CD14-positive monocyte (primary cell): ENCODE data around the gene TRIM47. TPM values are rescaled to one million over a fixed set of nuclear protein-coding genes. Genes with fewer than 3 reads are reported as not detected.
"Not testable (repeated sequence)": the region's sequence is repeated elsewhere in the genome, so short reads cannot be mapped to it uniquely, and the experiment has no call there.

Experiments used
- DNase-seq, 3 donors: peaks; one replicate each; pipeline ENCODE4 v3.0.0-alpha.2; 2011 to 2022
- H2AFZ ChIP-seq: 2 replicates; pipeline ENCODE4 v1.6.0; 2012; ENCODE audit warnings: mild to moderate bottlenecking, low read depth, low read length, inconsistent platforms; ENCODE audit not compliant: insufficient read depth, poor library complexity, severe bottlenecking
- H3K27ac ChIP-seq, 2 donors: 1 replicate in 1 of 2; 2 replicates in 1 of 2; pipeline ENCODE4 v1.5.1; 2012 to 2013; ENCODE audit warnings: low read length in 2 of 2, control low read depth in 1 of 2, inconsistent platforms in 1 of 2, low read depth in 1 of 2, mild to moderate bottlenecking in 1 of 2
- H3K27me3 ChIP-seq, 2 donors: one replicate each; pipeline versions ENCODE4 v1.6.0 to v1.6.1; 2011 to 2013; ENCODE audit warnings: low read length in 2 of 2; ENCODE audit not compliant: control insufficient read depth in 2 of 2, insufficient read depth in 2 of 2
- H3K36me3 ChIP-seq, 2 donors: replicated peaks in 1 of 2; 1 replicate in 1 of 2; 2 replicates in 1 of 2; pipeline versions ENCODE4 v1.5.1 to v1.6.1; 2012 to 2013; ENCODE audit warnings: low read length in 2 of 2, control low read depth in 1 of 2, inconsistent platforms in 1 of 2, mild to moderate bottlenecking in 1 of 2; ENCODE audit not compliant: insufficient read depth in 2 of 2, control insufficient read depth in 1 of 2
- H3K4me1 ChIP-seq, 2 donors: 1 replicate in 1 of 2; 2 replicates in 1 of 2; pipeline versions ENCODE4 v1.5.1 to v1.6.1; 2012 to 2013; ENCODE audit warnings: low read length in 2 of 2, control low read depth in 1 of 2, inconsistent platforms in 1 of 2, mild to moderate bottlenecking in 1 of 2, moderate library complexity in 1 of 2; ENCODE audit not compliant: insufficient read depth in 2 of 2, control insufficient read depth in 1 of 2
- H3K4me2 ChIP-seq: replicated peaks from 2 replicates; pipeline ENCODE3; 2012; ENCODE audit warnings: low read length, moderate library complexity, mild to moderate bottlenecking; ENCODE audit not compliant: poor library complexity, severe bottlenecking; ENCODE audit errors: extremely low read depth
- H3K4me3 ChIP-seq, 3 experiments: fragments of 200-600 bp in 1 of 3; sonication (generic) in 1 of 3; replicated peaks in 1 of 3; 1 replicate in 2 of 3; 2 replicates in 1 of 3; pipeline ENCODE4 v1.5.1; 2011 to 2013; ENCODE audit warnings: low read length in 3 of 3, mild to moderate bottlenecking in 3 of 3, control low read depth in 2 of 3, low read depth in 2 of 3, inconsistent platforms in 1 of 3, moderate library complexity in 1 of 3
- H3K79me2 ChIP-seq: 2 replicates; pipeline ENCODE4 v1.6.0; 2012; ENCODE audit warnings: mild to moderate bottlenecking, control low read depth, inconsistent platforms, low read length, moderate library complexity; ENCODE audit not compliant: insufficient read depth
- H3K9ac ChIP-seq: 2 replicates; pipeline ENCODE4 v1.6.0; 2017; ENCODE audit warnings: low read length, mild to moderate bottlenecking; ENCODE audit not compliant: insufficient read depth, poor library complexity, severe bottlenecking
- H3K9me3 ChIP-seq, 2 donors: replicated peaks in 1 of 2; 1 replicate in 1 of 2; 2 replicates in 1 of 2; pipeline versions ENCODE4 v1.5.1 to v1.6.1; 2012 to 2013; ENCODE audit warnings: low read length in 2 of 2, control low read depth in 1 of 2; ENCODE audit not compliant: control insufficient read depth in 1 of 2, insufficient read depth in 1 of 2
- H4K20me1 ChIP-seq: 2 replicates; pipeline ENCODE4 v1.6.0; 2012; ENCODE audit warnings: mild to moderate bottlenecking, low read length, control low read depth, moderate library complexity; ENCODE audit not compliant: insufficient read depth
- H3K27ac Mint-ChIP-seq, 7 donors: one replicate each; pipeline ENCODE4 v1.8.0; 2020; ENCODE audit warnings: mild to moderate bottlenecking in 7 of 7, mixed read lengths in 7 of 7, moderate library complexity in 6 of 7, inconsistent platforms in 2 of 7
- H3K27me3 Mint-ChIP-seq, 3 donors: one replicate each; pipeline ENCODE4 v1.8.0; 2021 to 2022; ENCODE audit warnings: low read depth in 3 of 3, mild to moderate bottlenecking in 3 of 3, mixed read lengths in 3 of 3, moderate library complexity in 3 of 3, inconsistent platforms in 1 of 3
- H3K36me3 Mint-ChIP-seq, 2 donors: one replicate each; pipeline ENCODE4 v1.8.0; 2020; ENCODE audit warnings: mixed read lengths in 2 of 2, inconsistent platforms in 1 of 2, mild to moderate bottlenecking in 1 of 2
- H3K4me1 Mint-ChIP-seq: one replicate; pipeline ENCODE4 v1.8.0; 2020; ENCODE audit warnings: mild to moderate bottlenecking, mixed read lengths
- H3K4me3 Mint-ChIP-seq, 2 donors: one replicate each; pipeline ENCODE4 v1.8.0; 2020; ENCODE audit warnings: mild to moderate bottlenecking in 2 of 2, mixed read lengths in 2 of 2, moderate library complexity in 1 of 2
- H3K9me3 Mint-ChIP-seq, 7 donors: one replicate each; pipeline ENCODE4 v1.8.0; 2020 to 2022; ENCODE audit warnings: mixed read lengths in 7 of 7, mild to moderate bottlenecking in 6 of 7, moderate library complexity in 6 of 7, inconsistent platforms in 2 of 7
- CTCF ChIP-seq: fragments of 200-600 bp; IDR thresholded peaks from one replicate; pipeline ENCODE4 v1.8.0; 2022; ENCODE audit warnings: antibody characterized with exemption, mild to moderate bottlenecking
- WGBS: methylation state at CpG from one replicate; pipeline ENCODE4 v1.1.5; 2013; ENCODE audit warnings: missing lambda C conversion rate; ENCODE audit not compliant: insufficient coverage; 5-methylcytosine and 5-hydroxymethylcytosine counted together
- intact Hi-C, 2 donors: fragments of 100-400 bp; cut with micrococcal nuclease; formaldehyde crosslinking; loops; one replicate each; pipeline versions ENCODE4 v1.15.0 to v1.15.1; 2023
- polyA plus RNA-seq, 3 donors: library from polyadenylated mRNA; depleted of rRNA in 1 of 3; unstranded in 2 of 3; stranded (reverse) in 1 of 3; fragments of 300-500 nt in 2 of 3; fragments of >200 nt in 1 of 3; fragmentation: Illumina TruSeq in 2 of 3; gene quantifications; 1 replicate in 2 of 3; 2 replicates in 1 of 3; pipeline ENCODE4 v1.2.3, GENCODE V29; 2012 to 2021

Gene TRIM47
- polyA plus RNA-seq, 3 donors: 0.20 TPM; not detected in 2

- peaks cover 0 to 4% (median 0%) of the 10 kb centered on the region in 3 donors for H3K27me3 Mint-ChIP-seq
- peaks cover 0 to 1% (median 0%) of the 10 kb centered on the region in 7 donors for H3K9me3 Mint-ChIP-seq
- H3K27ac ChIP-seq: no peak overlapping the region
- H2AFZ ChIP-seq: no peak overlapping the region
- H3K27me3 ChIP-seq: no peaks in the 10 kb centered on the region
- H3K4me2 ChIP-seq: no peak overlapping the region
- H3K4me1 Mint-ChIP-seq: peaks cover 34% of the 10 kb centered on the region
- no peaks in the 10 kb centered on the region for H3K79me2 ChIP-seq
- H3K4me1 ChIP-seq: peaks cover 36 to 45% of the 10 kb centered on the region in 2 donors
- H3K4me3 ChIP-seq: no peak overlapping the region
- no peaks in the 10 kb centered on the region for H3K36me3 ChIP-seq
- H3K36me3 Mint-ChIP-seq: no peaks in the 10 kb centered on the region
- intact Hi-C loops: no loop called here
- no peak for TF ChIP-seq CTCF
- no peaks in the 10 kb centered on the region for H4K20me1 ChIP-seq
- no peak overlapping the region for H3K4me3 Mint-ChIP-seq
- H3K9me3 ChIP-seq: no peaks in the 10 kb centered on the region
- 80% methylated on average over 7 of the region's 9 CpGs for WGBS
- H3K27ac Mint-ChIP-seq: peak overlapping the region in 1 of 7 donors; percentile 48
- no peak overlapping the region for H3K9ac ChIP-seq
- DNase-seq: no peak
Observed at GRCh38 chr17:75861927-75862317, 16.5 kb downstream of the TRIM47 start.

- Histone ChIP-seq H3K79me2 (peaks cover 19% of the 10 kb centered on the region), H3K4me1 (peaks cover 45 to 57% of the 10 kb centered on the region in 2 donors), H3K27ac (peak overlapping the region; percentile 81 to 92), H3K4me2 (peak overlapping the region; percentile 64), H3K4me3 (peak overlapping the region in 1 of 3 experiments; percentile 54)
- intact Hi-C loops: loop anchor here in 1 of 2 donors (5.0 kb wide), 2 partner anchors 38 to 82 kb away; partner anchors contain the start of gene TRIM65
- H3K9ac ChIP-seq, H3K9me3 Mint-ChIP-seq, DNase-seq, H3K4me3 Mint-ChIP-seq, H3K36me3 Mint-ChIP-seq, H4K20me1 ChIP-seq, H3K27me3 Mint-ChIP-seq, H3K9me3 ChIP-seq, H3K27me3 ChIP-seq, H3K36me3 ChIP-seq, H2AFZ ChIP-seq: not testable (repeated sequence)
- H3K4me1 Mint-ChIP-seq: peaks cover 38% of the 10 kb centered on the region
- peak overlapping the region; percentile 85 to 95 (median 93) for H3K27ac Mint-ChIP-seq
- WGBS: 97% methylated on average over 5 of the region's 10 CpGs
Observed at GRCh38 chr17:75859358-75859757, 19.0 kb downstream of the TRIM47 start.
